ENCODE measurements around the gene SLAMF9. TPM values are rescaled to one million over a fixed set of nuclear protein-coding genes. Genes with fewer than 3 reads are reported as not detected.

SLAMF9 gene
- total RNA-seq, 1 donor from 2014 or later: not detected

GRCh38 chr1:159919236-159919865, 34.7 kb downstream of the SLAMF9 start:
- peaks cover 1% of the 10 kb centered on the region for H3K27me3 Mint-ChIP-seq (ENCODE audit: insufficient read depth)
- peaks cover 55% of the 10 kb centered on the region for H3K4me1 Mint-ChIP-seq (ENCODE audit: low read depth)
- intact Hi-C loops (cut with micrococcal nuclease): no loop called here
- no peaks in the 10 kb centered on the region for H3K9me3 Mint-ChIP-seq
- no peak for DNase-seq (ENCODE audit: low spot score)
- H3K36me3 Mint-ChIP-seq (ENCODE audit: low read depth): peaks cover 61% of the 10 kb centered on the region
- no peak overlapping the region for H3K4me3 Mint-ChIP-seq
- no peak overlapping the region for H3K27ac Mint-ChIP-seq

- Mint-ChIP-seq H3K27me3 (ENCODE audit: insufficient read depth) (no peaks in the 10 kb centered on the region), H3K27ac (peak overlapping the region; percentile 56), H3K36me3 (ENCODE audit: low read depth) (peaks cover 64% of the 10 kb centered on the region), H3K4me3 (no peak overlapping the region), H3K4me1 (ENCODE audit: low read depth) (peaks cover 56% of the 10 kb centered on the region), H3K9me3 (no peaks in the 10 kb centered on the region)
- no peak for DNase-seq (ENCODE audit: low spot score)
- intact Hi-C loops (cut with micrococcal nuclease): no loop called here
These were observed 35.5 kb downstream of the SLAMF9 start for GRCh38 chr1:159918352-159919200.

- DNase-seq (ENCODE audit: low spot score): no peak
- no peaks in the 10 kb centered on the region for H3K27me3 Mint-ChIP-seq (ENCODE audit: insufficient read depth)
- peak overlapping the region; percentile 56 for H3K27ac Mint-ChIP-seq
- no peaks in the 10 kb centered on the region for H3K9me3 Mint-ChIP-seq
- H3K4me1 Mint-ChIP-seq (ENCODE audit: low read depth): peaks cover 56% of the 10 kb centered on the region
- no peak overlapping the region for H3K4me3 Mint-ChIP-seq
- intact Hi-C loops (cut with micrococcal nuclease): no loop called here
- H3K36me3 Mint-ChIP-seq (ENCODE audit: low read depth): peaks cover 63% of the 10 kb centered on the region
These were observed 36.3 kb downstream of the SLAMF9 start for GRCh38 chr1:159917533-159918351.

GRCh38 chr1:159916242-159917051, 37.6 kb downstream of the SLAMF9 start:
- Mint-ChIP-seq H3K27ac (peak overlapping the region; percentile 59), H3K4me1 (ENCODE audit: low read depth) (peaks cover 58% of the 10 kb centered on the region), H3K27me3 (ENCODE audit: insufficient read depth) (no peaks in the 10 kb centered on the region), H3K36me3 (ENCODE audit: low read depth) (peaks cover 60% of the 10 kb centered on the region), H3K9me3 (no peaks in the 10 kb centered on the region), H3K4me3 (no peak overlapping the region)
- intact Hi-C loops (cut with micrococcal nuclease): no loop called here
- no peak for DNase-seq (ENCODE audit: low spot score)

GRCh38 chr1:159915571-159916241, 38.3 kb downstream of the SLAMF9 start:
- intact Hi-C loops (cut with micrococcal nuclease): no loop called here
- DNase-seq (ENCODE audit: low spot score): no peak
- H3K9me3 Mint-ChIP-seq: no peaks in the 10 kb centered on the region
- H3K4me1 Mint-ChIP-seq (ENCODE audit: low read depth): peaks cover 58% of the 10 kb centered on the region
- H3K4me3 Mint-ChIP-seq: no peak overlapping the region
- H3K27ac Mint-ChIP-seq: peak overlapping the region; percentile 21
- no peaks in the 10 kb centered on the region for H3K27me3 Mint-ChIP-seq (ENCODE audit: insufficient read depth)
- H3K36me3 Mint-ChIP-seq (ENCODE audit: low read depth): peaks cover 54% of the 10 kb centered on the region

- Mint-ChIP-seq H3K4me1 (ENCODE audit: low read depth) (peaks cover 65% of the 10 kb centered on the region), H3K36me3 (ENCODE audit: low read depth) (peaks cover 43% of the 10 kb centered on the region), H3K27ac (no peak overlapping the region), H3K4me3 (no peak overlapping the region), H3K27me3 (ENCODE audit: insufficient read depth) (no peaks in the 10 kb centered on the region), H3K9me3 (no peaks in the 10 kb centered on the region)
- no peak for DNase-seq (ENCODE audit: low spot score)
- intact Hi-C loops (cut with micrococcal nuclease): no loop called here
These were observed 39.6 kb downstream of the SLAMF9 start for GRCh38 chr1:159914252-159915018.

- no peak for DNase-seq (ENCODE audit: low spot score)
- Mint-ChIP-seq H3K4me1 (ENCODE audit: low read depth) (peaks cover 68% of the 10 kb centered on the region), H3K9me3 (no peaks in the 10 kb centered on the region), H3K4me3 (no peak overlapping the region), H3K27me3 (ENCODE audit: insufficient read depth) (no peaks in the 10 kb centered on the region), H3K27ac (peak overlapping the region; percentile 65), H3K36me3 (ENCODE audit: low read depth) (peaks cover 37% of the 10 kb centered on the region)
- intact Hi-C loops (cut with micrococcal nuclease): no loop called here
These were observed 40.4 kb downstream of the SLAMF9 start for GRCh38 chr1:159913451-159914192.

- Mint-ChIP-seq H3K9me3 (no peaks in the 10 kb centered on the region), H3K27ac (peak overlapping the region; percentile 86), H3K4me3 (peak overlapping the region; percentile 31), H3K4me1 (ENCODE audit: low read depth) (peaks cover 55% of the 10 kb centered on the region), H3K27me3 (ENCODE audit: insufficient read depth) (no peaks in the 10 kb centered on the region), H3K36me3 (ENCODE audit: low read depth) (peaks cover 23% of the 10 kb centered on the region)
- DNase-seq (ENCODE audit: low spot score): no peak
- intact Hi-C loops (cut with micrococcal nuclease): no loop called here
These were observed 42.5 kb downstream of the SLAMF9 start for GRCh38 chr1:159911326-159912070.

GRCh38 chr1:159908031-159908940, 45.8 kb downstream of the SLAMF9 start:
- Mint-ChIP-seq H3K27me3 (ENCODE audit: insufficient read depth) (peaks cover 5% of the 10 kb centered on the region), H3K27ac (no peak overlapping the region)

GRCh38 chr1:159906960-159907359, 47.1 kb downstream of the SLAMF9 start:
- Mint-ChIP-seq H3K36me3 (ENCODE audit: low read depth) (peaks cover 2% of the 10 kb centered on the region), H3K4me1 (ENCODE audit: low read depth) (peaks cover 28% of the 10 kb centered on the region), H3K9me3 (no peaks in the 10 kb centered on the region), H3K27ac (no peak overlapping the region), H3K4me3 (no peak overlapping the region), H3K27me3 (ENCODE audit: insufficient read depth) (peaks cover 6% of the 10 kb centered on the region)
- no peak for DNase-seq (ENCODE audit: low spot score)
- intact Hi-C loops (cut with micrococcal nuclease): no loop called here

More at GRCh38 chr1:159908031-159908940, 45.8 kb downstream of the SLAMF9 start:
- Mint-ChIP-seq H3K36me3 (ENCODE audit: low read depth) (peaks cover 5% of the 10 kb centered on the region), H3K9me3 (no peaks in the 10 kb centered on the region), H3K4me3 (no peak overlapping the region), H3K4me1 (ENCODE audit: low read depth) (peaks cover 41% of the 10 kb centered on the region)
- intact Hi-C loops (cut with micrococcal nuclease): no loop called here
- no peak for DNase-seq (ENCODE audit: low spot score)
